Measurements from ENCODE around the gene POMT2.

DNA sequence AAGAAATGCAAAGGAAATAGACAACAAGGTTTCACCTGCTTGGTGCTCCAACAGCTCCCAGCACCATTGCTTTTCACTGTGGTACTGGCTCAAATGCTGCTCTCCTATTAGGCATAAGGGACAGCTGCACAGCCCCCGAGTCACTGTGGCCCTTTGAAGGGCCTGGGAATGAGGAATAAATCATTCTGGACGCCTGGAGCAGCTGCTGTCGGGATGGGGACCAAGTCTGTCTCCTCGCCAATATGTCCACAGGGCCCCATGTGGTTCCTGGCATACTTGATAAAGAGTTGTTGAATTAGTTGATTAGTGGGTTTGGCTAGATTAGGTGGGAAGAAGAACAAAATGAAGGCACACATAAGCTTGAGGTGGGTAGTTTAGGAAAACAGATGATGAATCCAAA, 36.6 kb downstream of the POMT2 start:
- TF ChIP-seq EP300 (IDR thresholded peaks at IDR 0.05; ENCODE audit: low read depth) (no peak), POLR2A (IDR thresholded peaks at IDR 0.05) (no peak)
- TF ChIP-seq, protein P1, sequence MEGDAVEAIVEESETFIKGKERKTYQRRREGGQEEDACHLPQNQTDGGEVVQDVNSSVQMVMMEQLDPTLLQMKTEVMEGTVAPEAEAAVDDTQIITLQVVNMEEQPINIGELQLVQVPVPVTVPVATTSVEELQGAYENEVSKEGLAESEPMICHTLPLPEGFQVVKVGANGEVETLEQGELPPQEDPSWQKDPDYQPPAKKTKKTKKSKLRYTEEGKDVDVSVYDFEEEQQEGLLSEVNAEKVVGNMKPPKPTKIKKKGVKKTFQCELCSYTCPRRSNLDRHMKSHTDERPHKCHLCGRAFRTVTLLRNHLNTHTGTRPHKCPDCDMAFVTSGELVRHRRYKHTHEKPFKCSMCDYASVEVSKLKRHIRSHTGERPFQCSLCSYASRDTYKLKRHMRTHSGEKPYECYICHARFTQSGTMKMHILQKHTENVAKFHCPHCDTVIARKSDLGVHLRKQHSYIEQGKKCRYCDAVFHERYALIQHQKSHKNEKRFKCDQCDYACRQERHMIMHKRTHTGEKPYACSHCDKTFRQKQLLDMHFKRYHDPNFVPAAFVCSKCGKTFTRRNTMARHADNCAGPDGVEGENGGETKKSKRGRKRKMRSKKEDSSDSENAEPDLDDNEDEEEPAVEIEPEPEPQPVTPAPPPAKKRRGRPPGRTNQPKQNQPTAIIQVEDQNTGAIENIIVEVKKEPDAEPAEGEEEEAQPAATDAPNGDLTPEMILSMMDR (IDR thresholded peaks at IDR 0.05), result no peak
